ENCODE measurements around the gene ITSN1. TPM values are rescaled to one million over a fixed set of nuclear protein-coding genes. Genes with fewer than 3 reads are reported as not detected.

The ITSN1 gene
- total and polyA plus RNA-seq, 2 donors from 2014 or later, result 8.1 to 42.5 TPM

- FAIRE-seq (peak; percentile 15), DNase-seq (peak; percentile 56 to 91 (median 77))
- Histone ChIP-seq H3K36me3 (ENCODE audit: control insufficient read depth in 2 of 3, insufficient read depth in 3 of 3, low read length in 3 of 3) (no peaks in the 10 kb centered on the region), H3K4me3 (ENCODE audit: low read length in 3 of 3) (peak overlapping the region in 1 of 3 donors; percentile 13), H3K4me1 (ENCODE audit: control insufficient read depth in 2 of 3, insufficient read depth in 2 of 3, low read depth in 1 of 3, low read length in 3 of 3) (peaks cover 3 to 10% (median 7%) of the 10 kb centered on the region in 3 donors), H3K27ac (ENCODE audit: low read depth in 2 of 2, low read length in 2 of 2) (peak overlapping the region; percentile 89 to 94), H3K9me3 (ENCODE audit: control insufficient read depth in 2 of 3, insufficient read depth in 1 of 3, low read length in 3 of 3) (no peaks in the 10 kb centered on the region), H3K27me3 (ENCODE audit: control insufficient read depth, insufficient read depth, low read length) (no peaks in the 10 kb centered on the region), H3K9ac (ENCODE audit: low read length in 3 of 3) (peak overlapping the region in 1 of 3 donors; percentile 76)
- TF ChIP-seq CTCF (IDR thresholded peaks at IDR 0.05; ENCODE audit: borderline replicate concordance, extremely low read depth, insufficient read depth), result no peak
- intact Hi-C loops (cut with DNase I), result no loop called here
These were observed 305.3 kb downstream of the ITSN1 start for GRCh38 chr21:33947451-33948095.

DNA sequence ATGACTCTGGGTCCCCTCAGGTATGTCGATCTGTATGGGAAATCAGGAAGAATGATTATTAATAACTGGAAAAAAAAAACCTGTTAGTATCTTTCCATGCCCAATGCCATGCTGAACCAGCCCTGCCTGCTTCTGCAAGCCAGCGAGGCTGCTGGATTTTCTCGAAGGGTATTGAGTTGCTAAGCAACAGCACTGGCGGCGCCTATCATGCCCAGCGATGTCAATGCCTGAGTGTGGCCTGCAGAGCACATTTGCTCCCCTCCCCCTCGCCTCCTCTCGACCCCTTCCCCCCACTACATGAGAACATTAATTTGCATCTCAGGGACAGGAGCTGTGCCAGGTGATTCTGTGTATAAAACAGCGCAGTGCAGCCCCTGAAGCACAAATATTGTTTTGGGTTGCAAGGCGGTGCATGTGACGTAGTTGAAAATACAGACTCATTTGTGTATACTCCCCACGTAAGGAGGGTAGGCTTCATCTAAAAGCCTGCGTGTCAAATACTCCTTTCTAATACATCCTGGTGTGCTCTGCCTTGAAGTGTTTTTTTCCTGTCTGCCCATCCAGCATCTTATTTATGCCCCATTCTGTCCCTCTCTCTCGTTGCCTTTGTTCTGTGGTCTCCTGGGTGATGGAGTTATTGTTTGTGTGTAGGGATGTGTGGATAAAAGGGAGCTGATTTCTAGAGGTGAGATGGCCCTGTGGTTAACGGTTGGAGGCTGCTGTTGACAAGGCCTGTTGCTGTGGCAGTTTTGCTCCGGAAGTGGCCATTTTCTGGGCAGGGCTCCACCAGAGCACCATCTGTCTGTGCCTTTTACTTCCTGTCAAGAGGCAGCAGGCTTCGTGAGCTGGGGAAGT lies 306.0 kb downstream of the ITSN1 start:
- Histone ChIP-seq H3K9ac (ENCODE audit: low read length in 3 of 3) (peak overlapping the region in 2 of 3 donors; percentile 20 to 76), H3K9me3 (ENCODE audit: control insufficient read depth in 2 of 3, insufficient read depth in 1 of 3, low read length in 3 of 3) (no peaks in the 10 kb centered on the region), H3K36me3 (ENCODE audit: control insufficient read depth in 2 of 3, insufficient read depth in 3 of 3, low read length in 3 of 3) (no peaks in the 10 kb centered on the region), H3K27ac (ENCODE audit: low read depth in 2 of 2, low read length in 2 of 2) (peak overlapping the region; percentile 89 to 94), H3K4me3 (ENCODE audit: low read length in 3 of 3) (peak overlapping the region in 1 of 3 donors; percentile 13), H3K27me3 (ENCODE audit: control insufficient read depth, insufficient read depth, low read length) (no peaks in the 10 kb centered on the region), H3K4me1 (ENCODE audit: control insufficient read depth in 2 of 3, insufficient read depth in 2 of 3, low read depth in 1 of 3, low read length in 3 of 3) (peaks cover 3 to 10% (median 7%) of the 10 kb centered on the region in 3 donors)
- DNase-seq (peak; percentile 75 to 91 (median 80)), FAIRE-seq (no peak)
- intact Hi-C loops (cut with DNase I), result no loop called here
- TF ChIP-seq CTCF (IDR thresholded peaks at IDR 0.05; ENCODE audit: borderline replicate concordance, extremely low read depth, insufficient read depth), result no peak

DNA sequence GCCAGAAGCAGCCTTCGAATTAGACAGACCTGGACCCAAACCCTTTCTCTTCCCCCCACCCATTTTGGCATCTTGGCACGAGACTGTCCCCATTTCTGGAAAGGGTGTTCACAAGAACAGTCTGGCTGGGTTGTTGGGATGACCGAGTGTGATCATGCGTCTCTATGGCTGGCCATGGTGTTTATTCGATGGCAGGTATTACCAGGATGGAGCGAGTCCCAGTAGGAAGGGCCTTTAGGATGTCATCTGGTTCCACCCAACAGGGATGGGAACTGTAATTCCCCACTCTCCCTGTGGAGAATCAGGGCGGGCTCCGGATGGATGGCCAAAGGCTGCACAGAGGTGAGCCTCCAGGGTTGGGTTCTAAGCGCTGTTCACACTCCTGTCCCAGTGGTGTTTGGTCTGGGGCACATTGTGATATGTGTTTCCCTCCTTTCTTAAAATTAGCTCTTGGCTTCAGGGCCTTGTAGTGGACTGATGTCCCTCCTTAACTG lies 306.7 kb downstream of the ITSN1 start:
- DNase-seq, result no peak
- Histone ChIP-seq H3K9me3 (ENCODE audit: control insufficient read depth in 2 of 3, insufficient read depth in 1 of 3, low read length in 3 of 3) (no peaks in the 10 kb centered on the region), H3K4me1 (ENCODE audit: control insufficient read depth in 2 of 3, insufficient read depth in 2 of 3, low read depth in 1 of 3, low read length in 3 of 3) (peaks cover 3 to 10% (median 7%) of the 10 kb centered on the region in 3 donors), H3K4me3 (ENCODE audit: low read length in 3 of 3) (no peak overlapping the region), H3K9ac (ENCODE audit: low read length in 3 of 3) (no peak overlapping the region), H3K27ac (ENCODE audit: low read depth in 2 of 2, low read length in 2 of 2) (peak overlapping the region; percentile 89 to 94), H3K36me3 (ENCODE audit: control insufficient read depth in 2 of 3, insufficient read depth in 3 of 3, low read length in 3 of 3) (no peaks in the 10 kb centered on the region), H3K27me3 (ENCODE audit: control insufficient read depth, insufficient read depth, low read length) (no peaks in the 10 kb centered on the region)
- TF ChIP-seq CTCF (IDR thresholded peaks at IDR 0.05; ENCODE audit: borderline replicate concordance, extremely low read depth, insufficient read depth), result no peak
- no peak for FAIRE-seq
- intact Hi-C loops (cut with DNase I), result no loop called here

Other genes starting within 250 kb of the ITSN1 start
- 68.3 TPM for gene IFNGR2, start 239.1 kb upstream of the ITSN1 start, total RNA-seq
- 57.6 TPM for gene IFNGR2, start 239.1 kb upstream of the ITSN1 start, polyA plus RNA-seq (ENCODE audit: insufficient read depth, low read depth, low replicate concordance)
- 87.6 TPM for gene TMEM50B, start 162.5 kb upstream of the ITSN1 start, total RNA-seq
- gene TMEM50B, start 162.5 kb upstream of the ITSN1 start, polyA plus RNA-seq (ENCODE audit: insufficient read depth, low read depth, low replicate concordance), result 63.7 TPM
- gene DNAJC28, start 150.8 kb upstream of the ITSN1 start, total RNA-seq, result 2.2 TPM
- 4.6 TPM for gene DNAJC28, start 150.8 kb upstream of the ITSN1 start, polyA plus RNA-seq (ENCODE audit: insufficient read depth, low read depth, low replicate concordance)
- 60.9 TPM for gene GART, start 100.4 kb upstream of the ITSN1 start, total RNA-seq
- 17.5 TPM for gene GART, start 100.4 kb upstream of the ITSN1 start, polyA plus RNA-seq (ENCODE audit: insufficient read depth, low read depth, low replicate concordance)
- 285 TPM for gene SON, start 99.5 kb upstream of the ITSN1 start, total RNA-seq
- 83.0 TPM for gene SON, start 99.5 kb upstream of the ITSN1 start, polyA plus RNA-seq (ENCODE audit: insufficient read depth, low read depth, low replicate concordance)
- gene DONSON, start 53.8 kb upstream of the ITSN1 start, total RNA-seq, result 6.8 TPM
- gene DONSON, start 53.8 kb upstream of the ITSN1 start, polyA plus RNA-seq (ENCODE audit: insufficient read depth, low read depth, low replicate concordance), result 8.9 TPM
- 40.8 TPM for gene CRYZL1, start 760 bp upstream of the ITSN1 start, total RNA-seq
- 34.1 TPM for gene CRYZL1, start 760 bp upstream of the ITSN1 start, polyA plus RNA-seq (ENCODE audit: insufficient read depth, low read depth, low replicate concordance)